ENCODE results near the gene PPARD. TPM values are rescaled to one million over a fixed set of nuclear protein-coding genes. Genes with fewer than 3 reads are reported as not detected.

The PPARD gene
- total RNA-seq, 2 donors from 2014 or later = 21.2 to 24.1 TPM

DNA sequence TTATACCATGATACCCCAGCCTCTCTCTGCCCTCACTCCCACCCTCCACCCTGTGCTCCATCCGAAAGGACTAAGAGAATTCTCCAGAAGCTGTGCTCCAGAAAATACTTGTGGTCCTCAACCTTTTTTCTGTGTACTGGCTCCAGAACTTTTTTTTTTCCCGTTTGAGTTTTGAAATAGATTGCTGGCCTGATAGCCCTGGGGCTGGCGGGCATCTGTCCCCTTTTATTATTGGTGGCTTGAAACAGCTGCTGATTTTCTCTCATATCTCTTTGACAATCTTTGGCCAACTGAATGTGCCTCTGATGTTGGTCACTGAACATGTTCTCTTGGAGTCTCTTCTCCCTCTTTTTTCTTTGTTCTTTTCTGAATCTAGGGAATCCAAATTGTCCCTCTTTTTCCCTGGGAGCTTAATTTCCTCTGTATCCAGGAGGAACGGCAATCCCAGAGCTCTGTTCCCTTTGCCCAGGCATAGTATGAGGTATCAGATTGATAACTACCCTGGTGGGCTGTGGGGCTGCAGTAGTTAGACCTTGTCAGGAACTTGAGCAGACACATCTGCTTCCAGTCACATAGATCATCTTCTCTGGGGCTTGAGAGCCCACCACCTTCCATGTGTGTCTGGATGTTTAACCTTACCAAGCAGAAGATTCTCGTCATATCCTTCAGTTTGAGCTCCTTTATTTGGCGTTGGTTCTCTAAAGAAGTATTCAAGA lies 1.6 kb downstream of the PPARD start:
- H3K9me3 ChIP-seq = no peaks in the 10 kb centered on the region
- no peaks in the 10 kb centered on the region for H3K27me3 ChIP-seq (replicated peaks; ENCODE audit: insufficient read depth)
- H3K36me3 ChIP-seq = peaks cover 0 to 4% of the 10 kb centered on the region in 2 donors
- 26% methylated on average over 6 of the region's 6 CpGs for WGBS
- peak overlapping the region; percentile 93 to 95 for H3K27ac ChIP-seq
- no peak for DNase-seq (ENCODE audit: low spot score)
- peak overlapping the region; percentile 77 to 96 for H3K4me3 ChIP-seq
- intact Hi-C loops (cut with DNase I) = loop anchor here (2.0 to 10.0 kb wide), 2 partner anchors 71 to 391 kb away; partner anchors contain the start of gene ARMC12
- no peaks in the 10 kb centered on the region for H3K4me1 ChIP-seq (replicated peaks)
- TF ChIP-seq POLR2AphosphoS5 (IDR thresholded peaks at IDR 0.05) = peak; percentile 1
- TF ChIP-seq, protein P1, sequence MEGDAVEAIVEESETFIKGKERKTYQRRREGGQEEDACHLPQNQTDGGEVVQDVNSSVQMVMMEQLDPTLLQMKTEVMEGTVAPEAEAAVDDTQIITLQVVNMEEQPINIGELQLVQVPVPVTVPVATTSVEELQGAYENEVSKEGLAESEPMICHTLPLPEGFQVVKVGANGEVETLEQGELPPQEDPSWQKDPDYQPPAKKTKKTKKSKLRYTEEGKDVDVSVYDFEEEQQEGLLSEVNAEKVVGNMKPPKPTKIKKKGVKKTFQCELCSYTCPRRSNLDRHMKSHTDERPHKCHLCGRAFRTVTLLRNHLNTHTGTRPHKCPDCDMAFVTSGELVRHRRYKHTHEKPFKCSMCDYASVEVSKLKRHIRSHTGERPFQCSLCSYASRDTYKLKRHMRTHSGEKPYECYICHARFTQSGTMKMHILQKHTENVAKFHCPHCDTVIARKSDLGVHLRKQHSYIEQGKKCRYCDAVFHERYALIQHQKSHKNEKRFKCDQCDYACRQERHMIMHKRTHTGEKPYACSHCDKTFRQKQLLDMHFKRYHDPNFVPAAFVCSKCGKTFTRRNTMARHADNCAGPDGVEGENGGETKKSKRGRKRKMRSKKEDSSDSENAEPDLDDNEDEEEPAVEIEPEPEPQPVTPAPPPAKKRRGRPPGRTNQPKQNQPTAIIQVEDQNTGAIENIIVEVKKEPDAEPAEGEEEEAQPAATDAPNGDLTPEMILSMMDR (IDR thresholded peaks at IDR 0.05) = no peak

DNA sequence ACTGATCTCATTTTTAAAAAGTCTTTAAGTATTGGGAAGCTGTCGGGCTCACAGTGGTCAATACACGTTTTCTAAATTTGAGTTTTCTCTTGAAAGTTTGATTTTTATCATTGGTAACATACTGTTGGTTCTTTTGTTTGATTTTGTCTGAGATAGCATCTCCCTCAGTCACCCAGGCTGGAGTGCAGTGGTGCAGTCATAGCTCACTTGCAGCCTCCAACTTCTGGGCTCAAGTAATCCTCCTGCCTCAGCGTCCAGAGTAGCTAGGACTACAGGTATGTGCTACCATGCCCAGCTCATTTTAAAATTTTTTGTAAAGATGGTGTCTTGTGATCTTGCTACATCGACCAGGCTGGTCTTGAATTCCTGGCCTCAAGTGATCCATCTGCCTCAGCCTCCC lies 9.1 kb downstream of the PPARD start:
- TF ChIP-seq POLR2A (IDR thresholded peaks at IDR 0.05) (no peak), POLR2AphosphoS5 (IDR thresholded peaks at IDR 0.05) (no peak)
- TF ChIP-seq, protein P1 (IDR thresholded peaks at IDR 0.05) = no peak
- Histone ChIP-seq H3K9me3 (no peaks in the 10 kb centered on the region), H3K27ac (no peak overlapping the region), H3K27me3 (replicated peaks; ENCODE audit: insufficient read depth) (no peaks in the 10 kb centered on the region), H3K36me3 (peaks cover 0 to 4% of the 10 kb centered on the region in 2 donors), H3K4me1 (replicated peaks) (no peaks in the 10 kb centered on the region), H3K4me3 (no peak overlapping the region)
- WGBS = 88% methylated on average over 4 of the region's 4 CpGs
- intact Hi-C loops (cut with DNase I) = no loop called here
- no peak for DNase-seq (ENCODE audit: low spot score)

DNA sequence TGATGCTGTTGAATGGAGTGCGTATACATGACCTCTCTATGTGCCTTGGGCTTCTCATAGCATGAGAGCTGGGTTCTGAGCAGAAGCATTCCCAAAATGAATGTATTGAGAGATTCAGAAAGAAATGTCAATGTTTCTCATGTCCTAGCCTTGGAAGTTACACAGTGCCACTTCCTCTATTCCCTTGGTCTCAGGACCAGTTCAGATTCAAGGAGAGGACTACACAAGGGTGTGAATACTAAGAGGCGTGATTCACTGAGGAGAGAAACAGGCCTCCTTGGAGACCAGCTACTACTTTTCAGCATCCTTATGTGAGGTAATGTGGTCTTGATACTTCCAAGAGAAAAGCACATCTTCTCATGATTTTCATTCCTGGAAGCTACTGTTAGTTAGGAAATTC lies 10.4 kb downstream of the PPARD start:
- Histone ChIP-seq H3K4me1 (replicated peaks) (no peaks in the 10 kb centered on the region), H3K36me3 (peaks cover 0 to 4% of the 10 kb centered on the region in 2 donors), H3K9me3 (no peaks in the 10 kb centered on the region), H3K27me3 (replicated peaks; ENCODE audit: insufficient read depth) (no peaks in the 10 kb centered on the region), H3K27ac (no peak overlapping the region), H3K4me3 (no peak overlapping the region)
- TF ChIP-seq, protein P1 (IDR thresholded peaks at IDR 0.05) = no peak
- no peak for TF ChIP-seq POLR2A (IDR thresholded peaks at IDR 0.05)
- TF ChIP-seq POLR2AphosphoS5 (IDR thresholded peaks at IDR 0.05) = no peak
- WGBS = 100% methylated on average over 2 of the region's 2 CpGs
- DNase-seq (ENCODE audit: low spot score) = no peak
- intact Hi-C loops (cut with DNase I) = no loop called here

DNA sequence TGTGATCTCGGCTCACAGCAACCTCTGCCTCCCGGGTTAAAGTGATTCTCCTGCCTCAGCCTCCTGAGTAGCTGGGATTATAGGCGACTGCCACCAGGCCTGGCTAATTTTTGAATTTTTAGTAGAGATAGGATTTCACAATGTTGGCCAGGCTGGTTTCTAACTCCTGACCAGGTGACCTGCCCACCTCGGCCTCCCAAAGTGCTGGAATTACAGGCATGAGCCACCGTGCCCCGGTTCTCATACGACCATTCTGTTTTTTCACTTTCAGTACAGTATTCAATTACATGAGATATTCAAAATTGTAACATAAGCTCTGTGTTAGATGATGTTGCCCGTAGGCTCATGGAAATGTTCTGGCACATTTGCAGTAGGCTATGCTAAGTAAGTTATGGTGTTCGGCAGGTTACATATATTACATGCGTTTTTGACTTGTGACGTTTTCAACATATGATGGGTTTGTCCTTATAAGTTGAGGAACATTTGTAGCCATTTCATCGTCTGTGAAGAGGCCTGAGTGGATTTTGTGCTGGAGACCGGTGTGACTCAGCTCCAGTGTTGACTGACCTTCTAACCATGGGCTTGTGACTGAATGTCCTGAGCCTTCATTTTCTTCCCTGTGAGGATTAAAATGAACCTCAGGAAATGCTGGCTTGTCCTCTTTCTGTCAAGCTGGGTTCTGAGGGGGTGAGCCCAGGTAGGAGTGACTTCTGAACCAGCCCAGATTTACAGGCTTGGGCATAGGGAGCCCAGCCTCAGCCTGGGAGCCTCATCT lies 12.2 kb downstream of the PPARD start:
- Histone ChIP-seq H3K36me3 (no peaks in the 10 kb centered on the region), H3K27me3 (replicated peaks; ENCODE audit: insufficient read depth) (no peaks in the 10 kb centered on the region), H3K27ac (no peak overlapping the region), H3K4me3 (no peak overlapping the region), H3K4me1 (replicated peaks) (no peaks in the 10 kb centered on the region), H3K9me3 (no peaks in the 10 kb centered on the region)
- DNase-seq (ENCODE audit: low spot score) = no peak
- 91% methylated on average over 13 of the region's 13 CpGs for WGBS
- TF ChIP-seq POLR2A (IDR thresholded peaks at IDR 0.05) = no peak
- TF ChIP-seq POLR2AphosphoS5 (IDR thresholded peaks at IDR 0.05) = no peak
- TF ChIP-seq, protein P1 (IDR thresholded peaks at IDR 0.05) = no peak
- intact Hi-C loops (cut with DNase I) = no loop called here
